ENCODE results near the gene DHCR24. TPM values are rescaled to one million over a fixed set of nuclear protein-coding genes. Genes with fewer than 3 reads are reported as not detected.
A peak's percentile ranks its signal among the peaks of the same experiment; 100 is the strongest.

The DHCR24 gene
- total RNA-seq, 1 experiment from 2014 or later = 369 TPM

GRCh38 chr1:54811066-54811465 is 75.9 kb downstream of the DHCR24 start:
- H3K4me3 ChIP-seq = no peak overlapping the region
- H3K36me3 ChIP-seq (ENCODE audit: low read depth) = no peaks in the 10 kb centered on the region
- no peak overlapping the region for H2AFZ ChIP-seq
- H3K27ac ChIP-seq = no peak overlapping the region
- intact Hi-C loops (cut with micrococcal nuclease; ENCODE audit: unreplicated experiment) = loop anchor here (2.0 to 5.0 kb wide), 2 partner anchors 322 to 934 kb away; no protein-coding TSS in a partner anchor
- H3K9me3 ChIP-seq (ENCODE audit: insufficient read depth, low read depth) = no peaks in the 10 kb centered on the region
- H3K9me2 ChIP-seq (ENCODE audit: insufficient read depth) = no peaks in the 10 kb centered on the region
- no TSS peak for BruUV-seq (replicated peaks)
- ChIA-PET POLR2A (ENCODE audit: unreplicated experiment) (no interaction called here), CTCF (interaction anchor here (0.6 kb wide), 1 partner anchor 499 kb away, joined by 5 read pairs; no protein-coding TSS in a partner anchor)
- DNase-seq = peak in 1 of 2 experiments; percentile 30
- no peak overlapping the region for H3K4me2 ChIP-seq
- peaks cover 19% of the 10 kb centered on the region for H3K4me1 ChIP-seq (replicated peaks; ENCODE audit: insufficient read depth)
- H4K20me1 ChIP-seq (ENCODE audit: insufficient read depth) = no peaks in the 10 kb centered on the region
- no peaks in the 10 kb centered on the region for H3K27me3 ChIP-seq (ENCODE audit: insufficient read depth, low read depth)
- TF ChIP-seq EZH2 (IDR thresholded peaks at IDR 0.05; ENCODE audit: low read depth) (no peak), CTCF (conservative IDR thresholded peaks at IDR 0.05) (no peak)
- H3F3A ChIP-seq (ENCODE audit: insufficient read depth, low read depth) = no peaks in the 10 kb centered on the region
- H3K79me2 ChIP-seq (ENCODE audit: low read depth) = no peaks in the 10 kb centered on the region

GRCh38 chr1:54810153-54810942 is 76.6 kb downstream of the DHCR24 start:
- H3K4me3 ChIP-seq = no peak overlapping the region
- intact Hi-C loops (cut with micrococcal nuclease; ENCODE audit: unreplicated experiment) = loop anchor here (1.0 to 5.0 kb wide), 4 partner anchors 138 to 933 kb away; no protein-coding TSS in a partner anchor
- ChIA-PET CTCF (interaction anchor here (0.6 to 1.5 kb wide), 2 partner anchors 132 to 321 kb away, joined by 3 to 8 read pairs; no protein-coding TSS in a partner anchor), POLR2A (ENCODE audit: unreplicated experiment) (no interaction called here)
- DNase-seq = peak; percentile 33 to 73
- no peaks in the 10 kb centered on the region for H4K20me1 ChIP-seq (ENCODE audit: insufficient read depth)
- H3K79me2 ChIP-seq (ENCODE audit: low read depth) = no peaks in the 10 kb centered on the region
- H3K9me3 ChIP-seq (ENCODE audit: insufficient read depth, low read depth) = no peaks in the 10 kb centered on the region
- TF ChIP-seq EZH2 (IDR thresholded peaks at IDR 0.05; ENCODE audit: low read depth) (no peak), CTCF (conservative IDR thresholded peaks at IDR 0.05) (peak; percentile 83)
- no TSS peak for BruUV-seq (replicated peaks)
- H3K27me3 ChIP-seq (ENCODE audit: insufficient read depth, low read depth) = no peaks in the 10 kb centered on the region
- no peaks in the 10 kb centered on the region for H3K36me3 ChIP-seq (ENCODE audit: low read depth)
- no peak overlapping the region for H2AFZ ChIP-seq
- peaks cover 26% of the 10 kb centered on the region for H3K4me1 ChIP-seq (replicated peaks; ENCODE audit: insufficient read depth)
- peaks cover 5% of the 10 kb centered on the region; the same call in 1 of the 2 replicates for H3F3A ChIP-seq (ENCODE audit: insufficient read depth, low read depth)
- H3K4me2 ChIP-seq = no peak overlapping the region
- H3K27ac ChIP-seq = no peak overlapping the region
- no peaks in the 10 kb centered on the region for H3K9me2 ChIP-seq (ENCODE audit: insufficient read depth)

- Histone ChIP-seq H4K20me1 (ENCODE audit: insufficient read depth) (no peaks in the 10 kb centered on the region), H3K79me2 (ENCODE audit: low read depth) (no peaks in the 10 kb centered on the region), H3K4me3 (no peak overlapping the region), H3K4me2 (no peak overlapping the region), H3K9me2 (ENCODE audit: insufficient read depth) (no peaks in the 10 kb centered on the region), H2AFZ (no peak overlapping the region), H3K9me3 (ENCODE audit: insufficient read depth, low read depth) (no peaks in the 10 kb centered on the region), H3K27me3 (ENCODE audit: insufficient read depth, low read depth) (no peaks in the 10 kb centered on the region), H3F3A (ENCODE audit: insufficient read depth, low read depth) (peaks cover 13% of the 10 kb centered on the region), H3K36me3 (ENCODE audit: low read depth) (no peaks in the 10 kb centered on the region), H3K27ac (no peak overlapping the region), H3K4me1 (replicated peaks; ENCODE audit: insufficient read depth) (peaks cover 34% of the 10 kb centered on the region)
- intact Hi-C loops (cut with micrococcal nuclease; ENCODE audit: unreplicated experiment) = loop anchor here (1.0 to 10.0 kb wide), 7 partner anchors 137 to 947 kb away; no protein-coding TSS in a partner anchor
- DNase-seq = peak in 1 of 2 experiments; percentile 22
- no TSS peak for BruUV-seq (replicated peaks)
- ChIA-PET POLR2A (ENCODE audit: unreplicated experiment) (interaction anchor here (0.6 kb wide), 1 partner anchor 76 kb away, joined by 6 read pairs; no protein-coding TSS in a partner anchor), CTCF (interaction anchor here (0.6 to 1.5 kb wide), 2 partner anchors 131 to 321 kb away, joined by 3 to 8 read pairs; no protein-coding TSS in a partner anchor)
- no peak for TF ChIP-seq CTCF (conservative IDR thresholded peaks at IDR 0.05)
- no peak for TF ChIP-seq EZH2 (IDR thresholded peaks at IDR 0.05; ENCODE audit: low read depth)
These were observed 77.4 kb downstream of the DHCR24 start for GRCh38 chr1:54809496-54810074.

Measured in PC-9 (cell line).